Caco-2 (cell line): ENCODE data around the gene KRTAP19-7. TPM values are rescaled to one million over a fixed set of nuclear protein-coding genes. Genes with fewer than 3 reads are reported as not detected.

ENCODE experiments used
- BruUV-seq: library from RNA; stranded (reverse); fragments of 400-500 nt; replicated peaks from 2 replicates; lab custom pipeline; 2021; lab: Mats Ljungman, UMichigan
- CTCF ChIA-PET: fragments of 300-600 bp; sonication (Branson Sonifier 250); formaldehyde crosslinking; loops from one replicate; lab custom pipeline; 2022; ENCODE audit warnings: antibody characterized with exemption; lab: Charles Lee
- POLR2A ChIA-PET: fragments of 300-600 bp; sonication (Branson Sonifier 250); formaldehyde crosslinking; loops from one replicate; lab custom pipeline; 2022; ENCODE audit warnings: antibody characterized with exemption; lab: Charles Lee
- DNase-seq, 2 experiments: peaks; one replicate each; pipeline versions ENCODE4 v3.0.0 to v3.0.0-alpha.2; 2020 to 2022
- H3K27me3 ChIP-seq: replicated peaks from 2 replicates; pipeline ENCODE4 v1.6.0; 2011; ENCODE audit warnings: low read length; ENCODE audit not compliant: control insufficient read depth, insufficient read depth
- H3K36me3 ChIP-seq: 2 replicates; pipeline ENCODE4 v1.5.1; 2011; ENCODE audit warnings: low read length; ENCODE audit not compliant: control insufficient read depth, insufficient read depth
- H3K4me1 ChIP-seq: fragments of 250-450 bp; sonication (Bioruptor Pico); 2 replicates; pipeline ENCODE4 v1.5.1; 2020; ENCODE audit warnings: mild to moderate bottlenecking
- H3K4me3 ChIP-seq: 2 replicates; pipeline ENCODE4 v1.5.1; 2011; ENCODE audit warnings: low read depth, mild to moderate bottlenecking, control low read depth, low read length
- H3K9me3 ChIP-seq: fragments of 250-450 bp; sonication (Bioruptor Pico); 2 replicates; pipeline ENCODE4 v1.5.1; 2020; ENCODE audit warnings: mild to moderate bottlenecking, moderate library complexity
- H3K27ac Mint-ChIP-seq: one replicate; pipeline ENCODE4 v1.8.0; 2022; ENCODE audit warnings: mixed read lengths; ENCODE audit not compliant: unreplicated experiment
- H3K27me3 Mint-ChIP-seq: one replicate; pipeline ENCODE4 v1.8.0; 2022; ENCODE audit warnings: mixed read lengths; ENCODE audit not compliant: insufficient read depth, unreplicated experiment
- H3K36me3 Mint-ChIP-seq: one replicate; pipeline ENCODE4 v1.8.0; 2022; ENCODE audit warnings: mild to moderate bottlenecking, mixed read lengths; ENCODE audit not compliant: insufficient read depth, unreplicated experiment
- H3K4me1 Mint-ChIP-seq: one replicate; pipeline ENCODE4 v1.8.0; 2022; ENCODE audit warnings: low read depth, mixed read lengths; ENCODE audit not compliant: unreplicated experiment
- H3K4me3 Mint-ChIP-seq: one replicate; pipeline ENCODE4 v1.8.0; 2022; ENCODE audit warnings: mild to moderate bottlenecking, moderate library complexity, mixed read lengths; ENCODE audit not compliant: unreplicated experiment
- H3K9me3 Mint-ChIP-seq: one replicate; pipeline ENCODE4 v1.8.0; 2022; ENCODE audit warnings: mixed read lengths; ENCODE audit not compliant: unreplicated experiment
- CTCF ChIP-seq, 2 experiments: fragments of 200-600 bp in 1 of 2; IDR thresholded peaks; 1 replicate in 1 of 2; 2 replicates in 1 of 2; pipeline versions ENCODE4 v1.5.1 to v1.8.0; 2011 to 2022; ENCODE audit warnings: antibody characterized with exemption in 1 of 2, control low read depth in 1 of 2, inconsistent platforms in 1 of 2, low read depth in 1 of 2, low read length in 1 of 2, mild to moderate bottlenecking in 1 of 2, moderate library complexity in 1 of 2; ENCODE audit not compliant: insufficient read depth in 1 of 2, severe bottlenecking in 1 of 2, unreplicated experiment in 1 of 2
- intact Hi-C: fragments of 100-400 bp; cut with micrococcal nuclease; formaldehyde crosslinking; loops from one replicate; pipeline ENCODE4 v1.10.0; 2022; ENCODE audit not compliant: unreplicated experiment
- total RNA-seq: library from RNA; stranded (reverse); gene quantifications from 2 replicates; pipeline ENCODE4 v1.2.3, GENCODE V29; 2022

The KRTAP19-7 gene
- total RNA-seq, 1 experiment from 2014 or later = not detected

- no peaks in the 10 kb centered on the region for H3K4me1 Mint-ChIP-seq
- Histone ChIP-seq H3K4me1 (no peaks in the 10 kb centered on the region), H3K9me3 (no peaks in the 10 kb centered on the region), H3K27me3 (no peaks in the 10 kb centered on the region), H3K36me3 (no peaks in the 10 kb centered on the region), H3K4me3 (no peak overlapping the region)
- H3K36me3 Mint-ChIP-seq = no peaks in the 10 kb centered on the region
- H3K9me3 Mint-ChIP-seq = no peaks in the 10 kb centered on the region
- ChIA-PET POLR2A (no interaction called here), CTCF (no interaction called here)
- no peak for TF ChIP-seq CTCF (IDR thresholded peaks at IDR 0.05; ENCODE audit: insufficient read depth in 1 of 2, low read depth in 1 of 2, low read length in 1 of 2, severe bottlenecking in 1 of 2, unreplicated experiment in 1 of 2)
- H3K4me3 Mint-ChIP-seq = no peak overlapping the region
- DNase-seq = no peak
- peaks cover 2% of the 10 kb centered on the region for H3K27me3 Mint-ChIP-seq
- intact Hi-C loops = no loop called here
- no TSS peak for BruUV-seq
- H3K27ac Mint-ChIP-seq = no peak overlapping the region
Measured at GRCh38 chr21:30582870-30583269, 21.8 kb upstream of the KRTAP19-7 start.

DNA sequence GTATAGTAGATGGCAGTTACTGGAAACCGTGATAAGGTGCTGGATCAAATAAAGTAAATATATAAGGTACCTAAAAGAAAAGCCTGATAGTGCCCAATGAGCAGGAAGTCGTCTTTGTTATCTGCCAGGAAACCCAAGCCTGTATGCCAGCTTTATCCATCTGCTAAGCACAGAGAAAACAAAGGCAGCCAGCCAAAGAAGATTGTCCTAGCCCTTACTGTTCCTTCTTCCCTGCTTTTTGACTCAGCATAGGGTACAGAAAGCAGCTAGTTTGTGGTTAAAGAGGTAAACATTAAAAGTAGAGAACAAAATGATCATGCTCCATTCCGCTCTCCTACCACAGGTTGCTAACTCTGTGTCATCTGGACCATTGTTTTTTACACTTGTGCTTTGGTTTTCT lies 19.0 kb upstream of the KRTAP19-7 start:
- no peak for DNase-seq
- ChIA-PET CTCF (no interaction called here), POLR2A (no interaction called here)
- H3K9me3 Mint-ChIP-seq = no peaks in the 10 kb centered on the region
- H3K4me3 ChIP-seq = no peak overlapping the region
- no peaks in the 10 kb centered on the region for H3K4me1 Mint-ChIP-seq
- no peak overlapping the region for H3K4me3 Mint-ChIP-seq
- intact Hi-C loops = no loop called here
- no peaks in the 10 kb centered on the region for H3K4me1 ChIP-seq
- no TSS peak for BruUV-seq
- TF ChIP-seq CTCF (IDR thresholded peaks at IDR 0.05; ENCODE audit: insufficient read depth in 1 of 2, low read depth in 1 of 2, low read length in 1 of 2, severe bottlenecking in 1 of 2, unreplicated experiment in 1 of 2) = no peak
- no peaks in the 10 kb centered on the region for H3K36me3 ChIP-seq
- no peaks in the 10 kb centered on the region for H3K27me3 ChIP-seq
- H3K36me3 Mint-ChIP-seq = no peaks in the 10 kb centered on the region
- H3K27ac Mint-ChIP-seq = no peak overlapping the region
- H3K9me3 ChIP-seq = no peaks in the 10 kb centered on the region
- H3K27me3 Mint-ChIP-seq = peaks cover 5% of the 10 kb centered on the region

DNA sequence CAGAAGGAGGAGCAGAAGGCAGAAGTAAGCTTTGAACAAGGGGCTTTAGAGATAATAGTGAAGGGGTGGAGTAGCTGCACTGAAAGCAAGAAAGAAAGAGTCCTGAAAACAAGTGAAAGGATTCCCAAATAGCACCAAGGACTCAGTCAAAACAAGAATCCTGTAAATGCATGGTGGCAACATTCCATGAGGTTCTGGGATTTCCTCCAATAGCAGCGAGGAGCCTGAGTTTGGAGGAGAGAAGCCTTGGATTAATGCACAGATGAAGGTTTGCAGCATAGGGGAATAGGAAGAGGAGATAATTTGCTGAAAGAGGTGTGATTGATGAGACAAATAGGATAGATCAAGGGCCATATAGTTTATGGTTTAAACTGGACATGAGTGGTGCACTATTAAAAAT lies 18.2 kb upstream of the KRTAP19-7 start:
- BruUV-seq = no TSS peak
- intact Hi-C loops = no loop called here
- no peaks in the 10 kb centered on the region for H3K36me3 ChIP-seq
- no peaks in the 10 kb centered on the region for H3K4me1 Mint-ChIP-seq
- H3K4me1 ChIP-seq = no peaks in the 10 kb centered on the region
- no peaks in the 10 kb centered on the region for H3K36me3 Mint-ChIP-seq
- H3K4me3 Mint-ChIP-seq = no peak overlapping the region
- no peak overlapping the region for H3K27ac Mint-ChIP-seq
- no peak for DNase-seq
- no peak overlapping the region for H3K4me3 ChIP-seq
- H3K27me3 ChIP-seq = no peaks in the 10 kb centered on the region
- CTCF ChIA-PET = no interaction called here
- H3K9me3 ChIP-seq = no peaks in the 10 kb centered on the region
- H3K9me3 Mint-ChIP-seq = no peaks in the 10 kb centered on the region
- POLR2A ChIA-PET = no interaction called here
- no peak for TF ChIP-seq CTCF (IDR thresholded peaks at IDR 0.05; ENCODE audit: insufficient read depth in 1 of 2, low read depth in 1 of 2, low read length in 1 of 2, severe bottlenecking in 1 of 2, unreplicated experiment in 1 of 2)
- peaks cover 5% of the 10 kb centered on the region for H3K27me3 Mint-ChIP-seq
